ENCODE results near the gene ATP13A3. TPM values are rescaled to one million over a fixed set of nuclear protein-coding genes. Genes with fewer than 3 reads are reported as not detected.

ATP13A3 gene
- total RNA-seq, 1 donor from 2014 or later = 60.2 TPM

DNA sequence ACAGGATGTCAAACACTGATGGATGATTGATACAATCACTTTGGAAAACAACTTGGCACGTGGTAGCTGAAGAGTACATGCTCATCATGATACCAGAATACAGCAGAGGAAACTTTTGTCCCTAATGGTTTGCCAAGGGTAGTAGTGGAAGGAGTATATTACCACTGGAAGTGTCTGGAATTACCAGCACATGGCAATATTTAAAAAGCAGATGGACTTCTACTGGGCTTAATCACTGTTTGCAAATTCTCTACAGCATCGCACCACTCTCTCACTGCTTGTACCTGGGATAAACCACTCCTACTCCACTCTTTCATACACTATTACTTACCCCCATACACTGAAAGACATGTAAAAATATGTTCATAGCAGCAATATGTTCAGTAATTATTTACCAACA lies 68.1 kb downstream of the ATP13A3 start:
- no peak for DNase-seq (ENCODE audit: low spot score in 2 of 2, unreplicated experiment in 2 of 2)
- TF ChIP-seq, protein P1, sequence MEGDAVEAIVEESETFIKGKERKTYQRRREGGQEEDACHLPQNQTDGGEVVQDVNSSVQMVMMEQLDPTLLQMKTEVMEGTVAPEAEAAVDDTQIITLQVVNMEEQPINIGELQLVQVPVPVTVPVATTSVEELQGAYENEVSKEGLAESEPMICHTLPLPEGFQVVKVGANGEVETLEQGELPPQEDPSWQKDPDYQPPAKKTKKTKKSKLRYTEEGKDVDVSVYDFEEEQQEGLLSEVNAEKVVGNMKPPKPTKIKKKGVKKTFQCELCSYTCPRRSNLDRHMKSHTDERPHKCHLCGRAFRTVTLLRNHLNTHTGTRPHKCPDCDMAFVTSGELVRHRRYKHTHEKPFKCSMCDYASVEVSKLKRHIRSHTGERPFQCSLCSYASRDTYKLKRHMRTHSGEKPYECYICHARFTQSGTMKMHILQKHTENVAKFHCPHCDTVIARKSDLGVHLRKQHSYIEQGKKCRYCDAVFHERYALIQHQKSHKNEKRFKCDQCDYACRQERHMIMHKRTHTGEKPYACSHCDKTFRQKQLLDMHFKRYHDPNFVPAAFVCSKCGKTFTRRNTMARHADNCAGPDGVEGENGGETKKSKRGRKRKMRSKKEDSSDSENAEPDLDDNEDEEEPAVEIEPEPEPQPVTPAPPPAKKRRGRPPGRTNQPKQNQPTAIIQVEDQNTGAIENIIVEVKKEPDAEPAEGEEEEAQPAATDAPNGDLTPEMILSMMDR (IDR thresholded peaks at IDR 0.05; ENCODE audit: unreplicated experiment) = no peak
- H3K27ac Mint-ChIP-seq = no peak overlapping the region
- H3K36me3 Mint-ChIP-seq = peaks cover 25% of the 10 kb centered on the region
- no peaks in the 10 kb centered on the region for H3K9me3 Mint-ChIP-seq
- H3K4me3 Mint-ChIP-seq = no peak overlapping the region
- H3K4me1 Mint-ChIP-seq = no peaks in the 10 kb centered on the region
- no peaks in the 10 kb centered on the region for H3K27me3 Mint-ChIP-seq (ENCODE audit: low read depth)

DNA sequence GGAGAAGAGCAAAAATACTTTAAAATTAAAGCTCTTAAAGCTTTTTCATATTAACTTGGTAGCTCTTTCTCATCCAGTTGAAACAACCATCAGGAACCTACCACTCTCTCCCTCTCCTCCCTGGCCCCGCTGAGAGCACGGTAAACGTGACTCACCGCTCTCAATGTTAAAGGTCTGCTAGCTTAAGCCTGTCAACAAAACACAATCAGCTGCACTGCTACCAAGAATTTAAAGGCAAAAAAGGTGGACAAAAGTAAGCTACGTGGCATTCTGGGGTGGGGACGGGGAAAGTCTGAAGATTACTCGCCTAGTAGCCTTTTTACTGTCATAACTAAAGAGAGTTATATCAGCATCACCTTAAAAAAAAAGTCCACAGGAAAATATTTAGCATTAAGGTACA lies 79.4 kb downstream of the ATP13A3 start:
- Mint-ChIP-seq H3K36me3 (peaks cover 17% of the 10 kb centered on the region), H3K9me3 (no peaks in the 10 kb centered on the region), H3K27ac (peak overlapping the region; percentile 25), H3K4me1 (no peaks in the 10 kb centered on the region), H3K27me3 (ENCODE audit: low read depth) (no peaks in the 10 kb centered on the region), H3K4me3 (no peak overlapping the region)
- TF ChIP-seq, protein P1 (IDR thresholded peaks at IDR 0.05; ENCODE audit: unreplicated experiment) = no peak
- no peak for DNase-seq (ENCODE audit: low spot score in 2 of 2, unreplicated experiment in 2 of 2)

DNA sequence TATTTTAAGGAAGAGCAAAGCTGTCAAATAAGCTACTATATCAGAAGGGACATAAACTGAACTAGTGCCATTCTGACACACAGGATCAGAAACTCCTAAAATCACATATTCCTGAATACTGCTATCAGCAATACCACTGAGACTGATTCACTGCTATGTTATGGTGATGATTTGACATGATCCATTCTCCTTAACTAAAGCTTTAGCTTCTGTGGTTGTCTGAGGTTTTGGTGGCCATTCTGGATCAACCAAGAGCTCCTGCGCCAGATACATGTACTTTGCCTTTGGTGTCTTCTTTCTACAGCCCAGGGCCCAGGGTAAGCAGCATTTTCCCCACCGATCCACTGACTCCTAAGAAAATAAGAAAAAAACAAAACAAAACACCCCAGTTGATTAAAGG lies 81.0 kb downstream of the ATP13A3 start:
- Mint-ChIP-seq H3K36me3 (peaks cover 12% of the 10 kb centered on the region), H3K9me3 (no peaks in the 10 kb centered on the region), H3K4me3 (no peak overlapping the region), H3K4me1 (no peaks in the 10 kb centered on the region), H3K27ac (no peak overlapping the region), H3K27me3 (ENCODE audit: low read depth) (no peaks in the 10 kb centered on the region)
- no peak for DNase-seq (ENCODE audit: low spot score in 2 of 2, unreplicated experiment in 2 of 2)
- TF ChIP-seq, protein P1 (IDR thresholded peaks at IDR 0.05; ENCODE audit: unreplicated experiment) = no peak

DNA sequence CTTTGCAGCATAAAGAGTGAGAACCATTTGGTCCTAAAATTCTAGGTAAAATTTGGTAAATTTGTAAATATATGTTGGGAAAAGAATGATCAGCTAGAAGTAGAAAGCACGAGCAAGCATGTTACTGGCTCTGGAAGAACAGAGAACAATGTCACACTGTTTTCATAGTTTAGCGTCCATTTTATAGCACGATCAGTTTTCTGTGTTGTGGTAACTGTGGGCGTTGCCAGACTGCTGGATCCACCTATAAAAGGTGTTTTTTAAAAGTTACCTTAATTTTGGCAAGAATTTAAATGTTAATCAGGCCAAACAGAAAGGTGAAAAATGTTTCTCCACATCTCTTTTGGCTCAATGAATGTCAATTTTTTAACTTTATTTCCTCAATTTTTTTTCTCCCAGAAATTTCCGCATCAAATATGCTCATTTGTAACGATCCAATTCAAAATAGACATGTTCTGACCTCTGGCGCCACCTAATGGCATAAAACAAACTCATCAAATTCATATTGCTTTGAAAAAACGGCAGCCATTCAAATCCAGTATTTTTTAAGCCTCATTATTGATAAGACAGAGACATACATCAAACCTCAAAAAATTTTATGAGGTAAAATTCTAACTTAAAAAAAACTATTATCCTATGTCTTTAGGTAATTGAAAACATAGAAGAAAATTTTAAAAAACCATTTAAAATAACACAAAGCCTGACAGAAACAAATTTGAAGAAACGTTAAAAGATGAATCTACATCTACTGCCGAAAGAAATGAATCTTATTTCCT lies 82.2 kb downstream of the ATP13A3 start:
- TF ChIP-seq, protein P1 (IDR thresholded peaks at IDR 0.05; ENCODE audit: unreplicated experiment) = peak; percentile 81
- H3K27ac Mint-ChIP-seq = no peak overlapping the region
- no peak for DNase-seq (ENCODE audit: low spot score in 2 of 2, unreplicated experiment in 2 of 2)
- H3K9me3 Mint-ChIP-seq = no peaks in the 10 kb centered on the region
- H3K4me1 Mint-ChIP-seq = no peaks in the 10 kb centered on the region
- H3K27me3 Mint-ChIP-seq (ENCODE audit: low read depth) = no peaks in the 10 kb centered on the region
- H3K36me3 Mint-ChIP-seq = peaks cover 10% of the 10 kb centered on the region
- H3K4me3 Mint-ChIP-seq = no peak overlapping the region

DNA sequence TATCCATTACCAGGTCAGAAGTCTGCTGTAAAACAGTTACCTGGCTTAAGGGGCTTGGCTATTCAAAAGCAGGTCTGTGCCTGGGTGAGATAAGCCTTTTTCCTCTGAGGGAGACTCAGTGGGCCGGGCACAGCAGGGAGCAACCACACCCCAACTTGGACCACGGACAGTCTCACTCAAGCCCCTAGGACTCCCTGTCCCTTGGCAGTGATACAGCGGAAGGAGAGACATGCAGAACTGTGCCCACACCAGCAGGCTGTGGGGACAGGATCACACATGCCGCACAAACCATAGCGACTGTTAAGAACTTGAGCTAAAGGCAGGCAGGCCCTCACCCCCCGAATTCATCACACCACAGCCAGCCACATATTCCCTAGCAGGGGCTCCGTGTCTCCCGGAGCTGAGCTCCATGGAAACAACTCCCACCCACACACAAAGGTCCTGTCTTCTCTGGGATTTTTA lies 84.9 kb downstream of the ATP13A3 start:
- TF ChIP-seq, protein P1 (IDR thresholded peaks at IDR 0.05; ENCODE audit: unreplicated experiment) = no peak
- Mint-ChIP-seq H3K27ac (no peak overlapping the region), H3K36me3 (no peaks in the 10 kb centered on the region), H3K4me3 (no peak overlapping the region), H3K4me1 (no peaks in the 10 kb centered on the region), H3K9me3 (no peaks in the 10 kb centered on the region), H3K27me3 (ENCODE audit: low read depth) (no peaks in the 10 kb centered on the region)
- no peak for DNase-seq (ENCODE audit: low spot score in 2 of 2, unreplicated experiment in 2 of 2)
